CD4-positive, alpha-beta T cell treated with Interleukin-10 for 1 hour (primary cell): Measurements from ENCODE around the gene LRIG1.
"Not testable (repeated sequence)": the region's sequence is repeated elsewhere in the genome, so short reads cannot be mapped to it uniquely, and the experiment has no call there.

ENCODE experiments used
- DNase-seq: peaks from one replicate; pipeline ENCODE4 v3.0.0-alpha.2; 2020

Gene LRIG1

GRCh38 chr3:66439666-66440344, 61.0 kb downstream of the LRIG1 start:
- DNase-seq, result no peak

GRCh38 chr3:66438046-66438445, 62.8 kb downstream of the LRIG1 start:
- no peak for DNase-seq

- DNase-seq, result no peak
These were observed 63.4 kb downstream of the LRIG1 start for GRCh38 chr3:66437341-66437929.

GRCh38 chr3:66435989-66436388, 64.8 kb downstream of the LRIG1 start:
- DNase-seq, result no peak

GRCh38 chr3:66434726-66435125, 66.1 kb downstream of the LRIG1 start:
- DNase-seq, result no peak

GRCh38 chr3:66433522-66433782, 67.4 kb downstream of the LRIG1 start:
- no peak for DNase-seq

- no peak for DNase-seq
These were observed 67.9 kb downstream of the LRIG1 start for GRCh38 chr3:66432767-66433521.

GRCh38 chr3:66432041-66432766, 68.6 kb downstream of the LRIG1 start:
- no peak for DNase-seq

GRCh38 chr3:66431494-66431893, 69.3 kb downstream of the LRIG1 start:
- no peak for DNase-seq

GRCh38 chr3:66430876-66431275, 69.9 kb downstream of the LRIG1 start:
- DNase-seq, result no peak

GRCh38 chr3:66428733-66429132, 72.1 kb downstream of the LRIG1 start:
- DNase-seq, result no peak

GRCh38 chr3:66427951-66428474, 72.8 kb downstream of the LRIG1 start:
- DNase-seq, result no peak

GRCh38 chr3:66427352-66427751, 73.5 kb downstream of the LRIG1 start:
- no peak for DNase-seq

GRCh38 chr3:66426135-66426534, 74.7 kb downstream of the LRIG1 start:
- DNase-seq, result no peak

GRCh38 chr3:66425576-66426114, 75.2 kb downstream of the LRIG1 start:
- DNase-seq, result no peak

- no peak for DNase-seq
These were observed 75.8 kb downstream of the LRIG1 start for GRCh38 chr3:66425032-66425431.

- no peak for DNase-seq
These were observed 77.0 kb downstream of the LRIG1 start for GRCh38 chr3:66423791-66424190.

GRCh38 chr3:66421893-66422292, 78.9 kb downstream of the LRIG1 start:
- not testable (repeated sequence) for DNase-seq

GRCh38 chr3:66421144-66421543, 79.7 kb downstream of the LRIG1 start:
- DNase-seq, result not testable (repeated sequence)

- DNase-seq, result no peak
These were observed 81.8 kb downstream of the LRIG1 start for GRCh38 chr3:66419036-66419435.

- DNase-seq, result no peak
These were observed 82.3 kb downstream of the LRIG1 start for GRCh38 chr3:66418475-66418931.

- DNase-seq, result no peak
These were observed 84.1 kb downstream of the LRIG1 start for GRCh38 chr3:66416556-66417304.
